ENCODE measurements around the gene PVALEF. TPM values are rescaled to one million over a fixed set of nuclear protein-coding genes. Genes with fewer than 3 reads are reported as not detected.

The PVALEF gene
- total RNA-seq, result not detected in 2 replicates

DNA sequence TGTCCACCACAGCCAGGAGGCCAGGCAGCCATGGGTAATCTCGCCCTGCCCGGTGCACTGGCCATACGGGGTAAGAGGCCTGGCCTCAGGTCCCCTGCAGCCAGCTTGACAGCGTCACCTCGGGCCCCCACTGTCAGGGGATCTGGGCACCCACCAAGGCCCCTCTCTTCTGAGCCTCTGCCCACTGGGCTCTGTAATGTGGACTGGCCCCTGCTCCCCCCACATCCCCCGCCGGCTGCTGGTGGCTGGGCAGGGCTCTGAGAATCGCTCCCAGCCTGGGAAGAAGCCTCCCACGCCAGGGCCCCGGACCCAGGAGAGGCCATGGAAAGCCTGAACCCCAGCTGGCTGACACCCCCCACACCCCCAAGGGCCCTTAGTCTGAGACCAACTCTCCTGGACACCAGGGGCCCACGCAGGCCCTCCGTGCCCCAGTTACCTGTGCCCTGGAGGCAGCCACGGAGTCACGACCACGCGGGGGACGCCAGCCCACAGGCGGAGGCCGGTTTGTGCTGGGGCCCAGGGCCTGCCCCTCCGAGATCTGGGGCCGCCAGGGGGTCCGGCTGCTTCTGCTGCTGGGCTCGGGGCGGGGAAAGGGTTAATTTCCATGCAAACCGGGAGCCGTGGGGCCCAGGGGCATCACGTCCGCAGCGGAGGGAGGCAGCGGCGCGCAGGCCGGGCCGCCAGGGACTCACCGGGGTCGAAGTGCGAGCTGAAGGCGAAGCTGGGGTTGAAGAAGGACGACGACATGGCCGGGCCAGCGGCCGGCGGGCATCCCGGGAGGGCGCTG, at the start of gene PVALEF:
Gene PVALEF, plus strand, starts transcription at position 262 of the 787 bp plus-strand sequence. CDS start 15,720 bp downstream, outside the sequence.

DNA sequence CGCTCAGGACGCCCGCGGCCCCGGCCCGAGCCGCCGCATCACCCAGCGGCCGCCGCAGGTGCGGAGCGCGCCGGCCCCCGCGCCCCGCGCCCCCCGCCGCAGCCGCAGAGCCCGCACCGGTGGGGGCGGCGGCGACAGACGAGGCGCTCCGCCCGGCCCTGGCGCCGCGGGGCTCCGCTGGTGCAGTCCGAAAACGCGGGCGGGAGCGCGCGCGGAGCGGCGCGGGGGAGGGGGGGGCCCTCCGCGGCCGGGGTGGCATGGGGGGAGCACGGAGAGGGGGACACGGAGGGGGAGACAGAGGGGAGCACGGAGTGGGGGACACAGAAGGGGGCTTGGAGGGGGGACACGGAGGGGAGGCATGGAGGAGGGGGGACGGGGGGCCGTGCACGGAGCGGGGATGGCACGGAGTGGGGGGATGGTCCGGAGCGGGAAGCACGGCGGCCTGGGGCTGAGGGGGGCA, 756 bp downstream of the PVALEF start, which contains the start of gene AATK:
Gene AATK, minus strand, starts transcription at position 189 of the 460 bp plus-strand sequence. CDS start 229 bp downstream, outside the sequence.

DNA sequence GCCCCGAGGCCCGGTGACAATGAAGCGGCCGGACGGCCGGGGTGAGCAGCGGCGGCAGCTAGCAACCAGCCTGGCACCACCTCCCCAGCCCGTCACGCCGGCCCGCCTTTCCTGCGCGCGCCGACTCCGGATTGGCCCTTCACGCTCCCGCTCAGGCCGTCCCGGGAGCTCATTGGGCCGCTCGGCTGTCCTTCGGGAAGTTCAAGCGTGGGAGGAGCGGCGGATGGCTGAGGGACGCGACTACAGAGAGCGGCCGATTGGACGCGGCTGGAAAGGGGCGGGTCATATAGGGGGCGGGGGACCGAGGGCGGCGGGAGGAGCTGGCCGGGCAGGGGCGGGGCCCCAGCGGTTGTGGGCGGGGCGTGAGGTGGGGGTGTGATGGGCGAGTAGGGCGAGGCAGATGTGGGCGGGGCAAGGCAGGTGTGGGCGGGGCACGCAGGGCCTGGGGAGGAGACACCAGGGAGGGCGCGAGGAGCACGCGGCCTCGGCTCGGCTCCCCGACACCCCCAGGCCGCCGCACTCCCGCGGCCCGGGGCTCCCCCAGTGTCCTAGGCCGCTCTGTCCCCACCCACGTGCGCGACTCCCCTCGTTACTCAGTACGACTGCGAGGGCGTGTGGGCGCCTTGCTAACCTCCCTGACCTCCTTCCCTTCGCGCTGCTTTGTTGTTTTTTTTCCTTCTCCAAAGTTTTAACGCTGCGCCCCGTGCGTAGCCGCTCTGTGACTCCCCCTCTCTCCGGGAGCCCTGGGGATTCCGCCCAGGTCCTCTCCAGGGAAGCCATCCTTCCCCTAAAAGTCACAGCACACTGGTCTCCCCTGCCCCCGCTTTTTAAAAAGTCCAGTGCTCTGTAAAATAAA, 57.8 kb downstream of the PVALEF start, which contains the start of gene CEP131:
Gene CEP131, minus strand, starts transcription at position 60 of the 856 bp plus-strand sequence. CDS start 2,909 bp downstream, outside the sequence.

Small RNAs within 50 kb of the gene (small RNA-seq; reads per million reads assigned to genes)
- gene MIR1250 (not detected), gene MIR3065 (0.42 reads per million), gene MIR657 (0.35 reads per million)

Other genes starting within 250 kb of the PVALEF start
- 28.9 and 30.6 TPM in 2 replicates for gene CHMP6, start 173.7 kb upstream of the PVALEF start, total RNA-seq
- gene BAIAP2, start 130.4 kb upstream of the PVALEF start, total RNA-seq, result 10.6 and 14.0 TPM in 2 replicates
- 2.1 and 3.8 TPM in 2 replicates for gene AATK, start 714 bp downstream of the PVALEF start, total RNA-seq
- gene CEP131, start 57.5 kb downstream of the PVALEF start, total RNA-seq, result 12.9 and 15.3 TPM in 2 replicates
- gene TEPSIN, start 73.5 kb downstream of the PVALEF start, total RNA-seq, result 17.8 and 21.2 TPM in 2 replicates
- gene NDUFAF8, start 73.8 kb downstream of the PVALEF start, total RNA-seq, result 30.9 and 42.2 TPM in 2 replicates
- gene SLC38A10, start 129.8 kb downstream of the PVALEF start, total RNA-seq, result 58.9 and 76.7 TPM in 2 replicates
- gene BAHCC1, start 229.9 kb downstream of the PVALEF start, total RNA-seq, result 6.0 and 10.3 TPM in 2 replicates

Data from thoracic aorta endothelial cell (primary cell).